GM10248 (cell line): ENCODE measurements around the gene PTPRB.

ENCODE experiments used
- CTCF ChIA-PET: fragments of 300-600 bp; sonication (Branson Sonifier 250); formaldehyde crosslinking; extraction: SDS; loops from one replicate; lab custom pipeline; 2021; ENCODE audit warnings: antibody characterized with exemption; lab: Yijun Ruan, JAX
- POLR2A ChIA-PET: fragments of 350-650 bp; sonication (Branson Sonifier 250); formaldehyde crosslinking; extraction: SDS; loops from one replicate; lab custom pipeline; 2020; ENCODE audit warnings: antibody characterized with exemption; lab: Yijun Ruan, JAX
- DNase-seq: peaks from one replicate; pipeline ENCODE4 v3.0.0; 2012; ENCODE audit errors: extremely low spot score
- CTCF ChIP-seq: IDR thresholded peaks from 2 replicates; pipeline ENCODE4 v1.5.1; 2012; ENCODE audit warnings: mild to moderate bottlenecking, low read depth; ENCODE audit errors: extremely low read depth, missing control alignments, control extremely low read depth

Gene PTPRB

GRCh38 chr12:70666364-70666763, 29.1 kb upstream of the PTPRB start:
- ChIA-PET POLR2A (no interaction called here), CTCF (no interaction called here)
- DNase-seq, result no peak
- no peak for TF ChIP-seq CTCF

- POLR2A ChIA-PET, result no interaction called here
- CTCF ChIA-PET, result interaction anchor here (1.2 kb wide), 1 partner anchor 13 kb away, joined by 3 read pairs; no protein-coding TSS in a partner anchor
- no peak for TF ChIP-seq CTCF
- DNase-seq, result no peak
Measured at GRCh38 chr12:70664465-70664881, 27.2 kb upstream of the PTPRB start.

GRCh38 chr12:70663838-70664237, 26.6 kb upstream of the PTPRB start:
- CTCF ChIA-PET, result interaction anchor here (1.2 kb wide), 1 partner anchor 13 kb away, joined by 3 read pairs; no protein-coding TSS in a partner anchor
- TF ChIP-seq CTCF, result no peak
- no peak for DNase-seq
- POLR2A ChIA-PET, result no interaction called here

- POLR2A ChIA-PET, result no interaction called here
- CTCF ChIA-PET, result interaction anchor here (1.0 kb wide), 1 partner anchor 10 kb away, joined by 3 read pairs; no protein-coding TSS in a partner anchor
- no peak for DNase-seq
- TF ChIP-seq CTCF, result no peak
Measured at GRCh38 chr12:70661466-70662161, 24.4 kb upstream of the PTPRB start.

- CTCF ChIA-PET, result interaction anchor here (1.0 kb wide), 1 partner anchor 9 kb away, joined by 3 read pairs; no protein-coding TSS in a partner anchor
- no peak for DNase-seq
- TF ChIP-seq CTCF, result no peak
- POLR2A ChIA-PET, result no interaction called here
Measured at GRCh38 chr12:70660620-70661219, 23.5 kb upstream of the PTPRB start.

GRCh38 chr12:70660002-70660604, 22.9 kb upstream of the PTPRB start:
- CTCF ChIA-PET, result interaction anchor here (1.2 kb wide), 2 partner anchors 37 to 49 kb away, joined by 3 to 4 read pairs; no protein-coding TSS in a partner anchor
- no peak for DNase-seq
- POLR2A ChIA-PET, result no interaction called here
- TF ChIP-seq CTCF, result no peak
